ENCODE data around the gene WDFY2. TPM values are rescaled to one million over a fixed set of nuclear protein-coding genes. Genes with fewer than 3 reads are reported as not detected.
"Not testable (repeated sequence)": the region's sequence is repeated elsewhere in the genome, so short reads cannot be mapped to it uniquely, and the experiment has no call there.

WDFY2 gene
- total and polyA plus RNA-seq, 4 donors = 4.6 to 27.3 (median 10.9) TPM

DNA sequence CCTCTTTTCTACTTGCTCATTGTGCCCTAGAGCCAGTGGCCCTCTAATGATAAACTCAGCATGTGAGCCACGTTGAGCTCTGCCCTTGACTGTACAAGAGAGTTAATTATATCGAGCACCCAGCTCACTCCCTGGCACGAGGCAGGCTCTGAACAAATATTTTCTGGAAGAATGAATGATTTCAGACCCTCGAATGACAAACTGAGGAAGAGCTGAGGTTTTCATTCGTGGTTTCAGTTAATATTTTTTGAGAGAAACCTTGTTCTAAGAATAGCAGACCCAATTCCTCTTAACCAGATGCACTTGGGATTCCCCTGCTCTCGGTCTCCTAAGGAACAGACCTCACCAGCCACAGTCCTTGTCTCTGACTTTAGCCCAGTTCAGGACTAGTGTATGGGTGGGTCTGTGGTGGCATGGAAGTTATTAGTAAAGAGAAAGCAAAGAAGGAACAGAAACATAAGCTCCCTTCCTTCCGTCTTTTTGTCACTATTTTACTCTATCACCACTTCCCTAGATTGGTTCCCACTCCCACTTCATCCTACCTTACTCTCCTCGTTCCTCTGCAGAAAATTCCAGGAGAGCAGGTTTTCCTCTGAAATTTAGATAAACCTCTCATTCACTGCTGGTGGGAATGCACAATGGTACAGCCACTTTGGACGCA lies 22.1 kb upstream of the WDFY2 start:
- no peak for DNase-seq
- H3K4me3 ChIP-seq = no peak overlapping the region
- H3K9ac ChIP-seq (ENCODE audit: insufficient read depth in 1 of 2, low read length in 2 of 2) = no peak overlapping the region
- no peaks in the 10 kb centered on the region for H3K27me3 ChIP-seq (ENCODE audit: control insufficient read depth in 3 of 3, insufficient read depth in 3 of 3, low read length in 2 of 3)
- H3K4me1 ChIP-seq (ENCODE audit: control insufficient read depth in 5 of 5, insufficient read depth in 5 of 5, low read length in 5 of 5) = no peaks in the 10 kb centered on the region
- H3K36me3 ChIP-seq (ENCODE audit: control insufficient read depth in 4 of 4, insufficient read depth in 4 of 4, low read length in 4 of 4) = no peaks in the 10 kb centered on the region
- ATAC-seq (ENCODE audit: insufficient read depth, low FRiP score) = peak; percentile 22
- WGBS, 2 donors = 61 to 65% methylated on average over 9 of the region's 9 CpGs
- TF ChIP-seq, protein P1, sequence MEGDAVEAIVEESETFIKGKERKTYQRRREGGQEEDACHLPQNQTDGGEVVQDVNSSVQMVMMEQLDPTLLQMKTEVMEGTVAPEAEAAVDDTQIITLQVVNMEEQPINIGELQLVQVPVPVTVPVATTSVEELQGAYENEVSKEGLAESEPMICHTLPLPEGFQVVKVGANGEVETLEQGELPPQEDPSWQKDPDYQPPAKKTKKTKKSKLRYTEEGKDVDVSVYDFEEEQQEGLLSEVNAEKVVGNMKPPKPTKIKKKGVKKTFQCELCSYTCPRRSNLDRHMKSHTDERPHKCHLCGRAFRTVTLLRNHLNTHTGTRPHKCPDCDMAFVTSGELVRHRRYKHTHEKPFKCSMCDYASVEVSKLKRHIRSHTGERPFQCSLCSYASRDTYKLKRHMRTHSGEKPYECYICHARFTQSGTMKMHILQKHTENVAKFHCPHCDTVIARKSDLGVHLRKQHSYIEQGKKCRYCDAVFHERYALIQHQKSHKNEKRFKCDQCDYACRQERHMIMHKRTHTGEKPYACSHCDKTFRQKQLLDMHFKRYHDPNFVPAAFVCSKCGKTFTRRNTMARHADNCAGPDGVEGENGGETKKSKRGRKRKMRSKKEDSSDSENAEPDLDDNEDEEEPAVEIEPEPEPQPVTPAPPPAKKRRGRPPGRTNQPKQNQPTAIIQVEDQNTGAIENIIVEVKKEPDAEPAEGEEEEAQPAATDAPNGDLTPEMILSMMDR (IDR thresholded peaks at IDR 0.05; ENCODE audit: control extremely low read depth, extremely low read depth) = no peak
- no peaks in the 10 kb centered on the region for H3K9me3 ChIP-seq (ENCODE audit: control insufficient read depth in 4 of 4, insufficient read depth in 3 of 4, low read length in 3 of 4)
- peak overlapping the region in 1 of 2 donors; percentile 24 for H3K27ac ChIP-seq (ENCODE audit: low read depth in 1 of 2, low read length in 1 of 2)

DNA sequence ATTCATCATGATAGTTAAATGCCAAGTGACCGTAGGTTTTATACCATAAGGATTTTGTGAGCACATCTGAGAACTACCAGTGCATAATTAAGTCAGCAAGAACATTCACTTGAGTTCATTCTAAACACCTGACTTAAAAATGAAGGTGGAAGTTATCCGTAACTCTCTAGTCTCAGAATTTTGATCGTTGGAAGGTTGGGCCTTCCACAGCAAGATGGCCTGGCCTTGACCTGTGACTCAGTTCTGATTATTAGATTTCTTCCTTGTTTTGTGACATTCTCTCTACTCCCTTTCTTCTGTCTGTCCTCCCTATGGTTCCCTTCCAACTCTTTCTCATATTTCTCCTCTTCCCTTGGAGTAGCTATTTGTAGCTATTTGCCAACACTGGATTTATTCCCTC lies 20.0 kb upstream of the WDFY2 start:
- H3K27ac ChIP-seq (ENCODE audit: low read depth in 1 of 2, low read length in 1 of 2) = no peak overlapping the region
- no peaks in the 10 kb centered on the region for H3K9me3 ChIP-seq (ENCODE audit: control insufficient read depth in 4 of 4, insufficient read depth in 3 of 4, low read length in 3 of 4)
- ATAC-seq (ENCODE audit: insufficient read depth, low FRiP score) (no peak), DNase-seq (no peak)
- H3K4me3 ChIP-seq = no peak overlapping the region
- no peak overlapping the region for H3K9ac ChIP-seq (ENCODE audit: insufficient read depth in 1 of 2, low read length in 2 of 2)
- TF ChIP-seq, protein P1 (IDR thresholded peaks at IDR 0.05; ENCODE audit: control extremely low read depth, extremely low read depth) = no peak
- H3K36me3 ChIP-seq (ENCODE audit: control insufficient read depth in 4 of 4, insufficient read depth in 4 of 4, low read length in 4 of 4) = no peaks in the 10 kb centered on the region
- H3K4me1 ChIP-seq (ENCODE audit: control insufficient read depth in 5 of 5, insufficient read depth in 5 of 5, low read length in 5 of 5) = no peaks in the 10 kb centered on the region
- 75 to 79% methylated on average over 3 of the region's 3 CpGs for WGBS, 2 donors
- no peaks in the 10 kb centered on the region for H3K27me3 ChIP-seq (ENCODE audit: control insufficient read depth in 3 of 3, insufficient read depth in 3 of 3, low read length in 2 of 3)

DNA sequence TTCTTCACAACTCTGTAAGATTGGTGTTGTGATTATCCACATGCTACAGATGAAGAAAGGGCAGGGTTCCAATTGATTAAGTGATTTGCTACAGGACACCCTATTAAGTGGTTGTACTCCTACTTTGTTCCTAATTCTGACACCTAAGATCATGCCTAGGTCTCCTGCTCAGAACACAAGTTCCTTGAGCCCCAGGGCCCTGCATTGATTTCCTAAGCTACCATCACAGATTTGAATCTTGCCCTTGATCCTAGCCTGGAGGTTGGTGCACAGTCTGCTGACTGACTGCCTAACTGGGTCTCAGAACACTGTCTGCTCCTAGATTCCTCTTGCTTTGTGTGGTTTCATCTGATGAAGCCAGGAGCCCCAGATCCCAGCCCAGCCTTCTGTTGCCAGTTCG lies 19.6 kb upstream of the WDFY2 start:
- Histone ChIP-seq H3K27ac (ENCODE audit: low read depth in 1 of 2, low read length in 1 of 2) (no peak overlapping the region), H3K27me3 (ENCODE audit: control insufficient read depth in 3 of 3, insufficient read depth in 3 of 3, low read length in 2 of 3) (no peaks in the 10 kb centered on the region), H3K9me3 (ENCODE audit: control insufficient read depth in 4 of 4, insufficient read depth in 3 of 4, low read length in 3 of 4) (no peaks in the 10 kb centered on the region), H3K36me3 (ENCODE audit: control insufficient read depth in 4 of 4, insufficient read depth in 4 of 4, low read length in 4 of 4) (no peaks in the 10 kb centered on the region), H3K4me1 (ENCODE audit: control insufficient read depth in 5 of 5, insufficient read depth in 5 of 5, low read length in 5 of 5) (no peaks in the 10 kb centered on the region), H3K9ac (ENCODE audit: insufficient read depth in 1 of 2, low read length in 2 of 2) (no peak overlapping the region), H3K4me3 (no peak overlapping the region)
- no peak for ATAC-seq (ENCODE audit: insufficient read depth, low FRiP score)
- no peak for DNase-seq
- WGBS, 2 donors = 97 to 100% methylated on average over 1 of the region's 1 CpG
- TF ChIP-seq, protein P1 (IDR thresholded peaks at IDR 0.05; ENCODE audit: control extremely low read depth, extremely low read depth) = no peak

DNA sequence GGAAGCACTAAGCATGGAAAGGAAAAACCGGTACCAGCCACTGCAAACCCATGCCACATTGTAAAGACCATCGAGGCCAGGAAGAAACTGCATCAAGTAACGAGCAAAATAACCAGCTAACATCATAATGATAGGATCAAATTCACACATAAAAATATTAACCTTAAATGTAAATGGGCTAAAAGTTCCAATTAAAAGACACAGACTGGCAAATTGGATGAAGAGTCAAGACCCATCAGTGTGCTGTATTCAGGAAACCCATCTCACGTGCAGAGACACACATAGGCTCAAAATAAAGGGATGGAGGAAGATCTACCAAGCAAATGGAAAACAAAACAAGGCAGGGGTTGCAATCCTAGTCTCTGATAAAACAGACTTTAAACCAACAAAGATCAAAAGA lies 15.3 kb upstream of the WDFY2 start:
- not testable (repeated sequence) for DNase-seq; H3K27me3 ChIP-seq (ENCODE audit: control insufficient read depth in 3 of 3, insufficient read depth in 3 of 3, low read length in 2 of 3); H3K9me3 ChIP-seq (ENCODE audit: control insufficient read depth in 4 of 4, insufficient read depth in 3 of 4, low read length in 3 of 4); H3K36me3 ChIP-seq (ENCODE audit: control insufficient read depth in 4 of 4, insufficient read depth in 4 of 4, low read length in 4 of 4); H3K27ac ChIP-seq (ENCODE audit: low read depth in 1 of 2, low read length in 1 of 2); H3K9ac ChIP-seq (ENCODE audit: insufficient read depth in 1 of 2, low read length in 2 of 2); ATAC-seq (ENCODE audit: insufficient read depth, low FRiP score); H3K4me1 ChIP-seq (ENCODE audit: control insufficient read depth in 5 of 5, insufficient read depth in 5 of 5, low read length in 5 of 5); H3K4me3 ChIP-seq
- 86 to 90% methylated on average over 4 of the region's 4 CpGs for WGBS, 2 donors

All from lung (tissue), 12 donors.